ENCODE data around the gene AKR1A1.
A peak's percentile ranks its signal among the peaks of the same experiment; 100 is the strongest.
"Not testable (repeated sequence)": the region's sequence is repeated elsewhere in the genome, so short reads cannot be mapped to it uniquely, and the experiment has no call there.

AKR1A1 gene

DNA sequence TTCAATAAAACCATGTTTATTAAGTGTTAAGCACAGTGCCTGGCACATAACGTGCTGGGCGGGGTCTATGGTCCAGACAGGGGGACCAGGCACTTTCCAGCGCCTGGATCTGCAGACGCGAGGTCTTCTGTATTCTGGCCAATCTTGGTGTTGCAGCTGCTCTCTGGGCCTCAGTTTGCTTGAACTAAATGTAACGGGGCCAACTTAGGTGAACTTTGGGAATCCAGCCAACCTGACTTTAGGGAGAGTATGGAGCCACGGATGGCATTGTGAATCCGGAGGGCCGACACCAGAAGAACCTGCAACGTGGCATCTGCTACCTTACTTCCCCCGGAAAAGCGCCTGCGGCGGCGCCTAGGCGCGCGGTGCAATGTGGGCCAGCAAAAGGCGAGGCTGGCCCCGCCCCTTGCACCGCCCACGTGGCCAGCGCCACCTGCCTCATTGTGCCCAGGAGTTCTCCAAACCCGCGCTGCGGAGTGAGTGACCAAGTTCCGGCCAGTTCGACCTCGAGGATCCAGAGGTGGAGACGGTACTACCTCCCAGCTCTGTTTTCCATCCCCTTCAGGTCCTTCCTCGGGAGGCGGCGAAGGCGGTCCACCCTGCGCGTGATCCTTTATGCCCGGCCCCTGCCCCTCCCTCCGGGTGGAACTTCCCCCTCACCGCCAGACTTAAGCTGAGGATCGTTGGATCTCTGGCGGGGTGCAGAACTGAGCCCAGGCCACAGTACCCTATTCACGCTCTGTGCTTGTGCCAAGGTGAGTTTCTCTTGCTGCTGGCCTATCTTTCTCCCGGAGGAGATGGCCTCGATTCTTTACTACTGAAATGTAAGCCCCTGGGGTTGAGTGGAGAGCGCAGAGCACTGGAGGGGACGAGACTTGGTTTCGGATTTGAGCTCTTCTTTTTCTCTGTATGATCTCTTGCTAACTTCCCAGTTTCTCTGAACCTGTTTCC, at the start of gene AKR1A1:
TSS of gene AKR1A1 (plus strand) at position 426 of the 951 bp plus-strand sequence. CDS start 10,969 bp downstream, outside the sequence.
- peak within 1 kb of the TSS; percentile 96 for H3K4me3 Mint-ChIP-seq
- peak within 1 kb of the TSS; percentile 93 for H3K27ac Mint-ChIP-seq
- H3K36me3 Mint-ChIP-seq, result peaks cover 17% of the 10 kb centered on the region
- H3K27me3 Mint-ChIP-seq, result no peaks in the 10 kb centered on the region
- H3K9me3 Mint-ChIP-seq, result no peaks in the 10 kb centered on the region
- H3K4me1 Mint-ChIP-seq, result peaks cover 37% of the 10 kb centered on the region
- ATAC-seq, result peak; percentile 97

DNA sequence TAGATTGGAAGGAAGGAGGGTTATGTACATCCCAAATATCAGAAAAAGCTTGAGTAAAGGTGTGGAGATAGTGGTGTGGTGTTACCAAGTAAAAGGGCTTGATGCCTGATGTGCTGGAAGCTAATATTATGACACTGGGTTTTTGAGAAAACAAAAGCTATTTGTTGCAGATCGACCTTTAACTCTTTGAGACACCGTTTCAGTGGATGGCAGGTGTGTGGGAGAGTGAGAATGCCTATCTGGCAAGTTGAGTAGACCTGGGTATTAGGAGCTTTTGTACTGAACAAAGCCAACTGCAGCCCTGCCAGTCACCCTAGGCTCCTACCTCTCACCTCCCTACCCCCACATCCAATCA, 49.1 kb upstream of the AKR1A1 start:
- no peaks in the 10 kb centered on the region for H3K9me3 Mint-ChIP-seq
- peaks cover 35% of the 10 kb centered on the region for H3K4me1 Mint-ChIP-seq
- no peak for ATAC-seq
- H3K4me3 Mint-ChIP-seq, result no peak overlapping the region
- H3K36me3 Mint-ChIP-seq, result peaks cover 2% of the 10 kb centered on the region
- H3K27ac Mint-ChIP-seq, result no peak overlapping the region
- H3K27me3 Mint-ChIP-seq, result no peaks in the 10 kb centered on the region

DNA sequence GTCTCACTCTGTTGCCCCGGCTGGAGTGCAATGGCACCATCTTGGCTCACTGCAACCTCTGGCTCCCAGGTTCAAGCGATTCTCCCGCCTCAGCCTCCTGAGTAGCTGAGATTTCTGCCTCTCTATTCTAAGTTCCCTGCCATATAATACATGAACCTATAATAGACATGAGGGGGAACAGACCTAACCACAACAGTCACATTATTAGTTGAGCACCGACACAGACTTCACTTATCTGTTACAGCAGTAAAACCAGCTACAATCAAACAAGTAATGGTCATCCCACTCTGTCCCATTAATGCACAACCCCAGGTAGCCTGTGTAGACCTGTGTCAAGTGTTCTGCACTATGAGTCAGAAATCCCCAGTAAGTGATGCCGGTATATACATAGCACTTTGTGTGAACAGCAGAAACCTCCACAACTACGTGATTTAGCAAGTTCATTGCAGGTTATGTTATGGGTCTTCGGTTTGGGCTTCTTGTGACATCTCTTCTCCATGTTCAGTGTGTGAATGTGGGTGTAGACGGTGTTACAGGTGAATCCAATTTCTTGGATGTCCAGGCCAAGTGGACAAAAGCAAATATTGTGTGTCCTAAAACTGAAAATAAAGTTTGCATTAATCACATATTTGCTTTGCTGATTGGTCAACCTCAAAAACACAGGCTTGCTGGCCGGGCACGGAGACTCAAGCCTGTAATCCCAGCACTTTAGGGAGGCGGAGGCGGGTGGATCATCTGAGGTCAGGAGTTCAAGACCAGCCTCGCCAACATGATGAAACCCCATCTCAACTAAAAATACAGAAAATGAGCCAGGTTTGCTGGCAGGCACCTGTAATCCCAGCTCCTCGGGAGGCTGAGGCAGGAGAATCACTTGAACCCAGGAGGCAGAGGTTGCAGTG, 46.9 kb upstream of the AKR1A1 start:
- H3K9me3 Mint-ChIP-seq, result no peaks in the 10 kb centered on the region
- H3K36me3 Mint-ChIP-seq, result peaks cover 3% of the 10 kb centered on the region
- ATAC-seq, result no peak
- H3K4me3 Mint-ChIP-seq, result no peak overlapping the region
- no peak overlapping the region for H3K27ac Mint-ChIP-seq
- peaks cover 32% of the 10 kb centered on the region for H3K4me1 Mint-ChIP-seq
- no peaks in the 10 kb centered on the region for H3K27me3 Mint-ChIP-seq

DNA sequence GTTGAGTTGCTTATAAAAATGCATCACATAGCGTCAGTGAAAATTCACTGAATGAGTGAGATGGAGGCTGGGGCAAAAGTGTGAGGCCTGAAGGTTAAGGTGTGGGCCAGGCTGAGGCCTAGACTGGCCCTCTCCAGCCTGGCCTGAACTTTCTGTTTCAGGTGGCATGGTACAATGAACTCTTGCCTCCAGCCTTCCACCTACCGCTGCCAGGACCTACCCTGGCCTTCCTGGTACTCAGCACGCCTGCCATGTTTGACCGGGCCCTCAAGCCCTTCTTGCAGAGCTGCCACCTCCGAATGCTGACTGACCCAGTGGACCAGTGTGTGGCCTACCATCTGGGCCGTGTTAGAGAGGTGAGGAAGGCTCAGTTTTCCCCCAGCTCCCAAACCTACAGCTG, 43.4 kb upstream of the AKR1A1 start:
- Mint-ChIP-seq H3K27me3 (no peaks in the 10 kb centered on the region), H3K4me3 (no peak overlapping the region), H3K4me1 (no peaks in the 10 kb centered on the region), H3K27ac (peak overlapping the region; percentile 0), H3K36me3 (peaks cover 34% of the 10 kb centered on the region), H3K9me3 (no peaks in the 10 kb centered on the region)
- ATAC-seq, result peak; percentile 31

DNA sequence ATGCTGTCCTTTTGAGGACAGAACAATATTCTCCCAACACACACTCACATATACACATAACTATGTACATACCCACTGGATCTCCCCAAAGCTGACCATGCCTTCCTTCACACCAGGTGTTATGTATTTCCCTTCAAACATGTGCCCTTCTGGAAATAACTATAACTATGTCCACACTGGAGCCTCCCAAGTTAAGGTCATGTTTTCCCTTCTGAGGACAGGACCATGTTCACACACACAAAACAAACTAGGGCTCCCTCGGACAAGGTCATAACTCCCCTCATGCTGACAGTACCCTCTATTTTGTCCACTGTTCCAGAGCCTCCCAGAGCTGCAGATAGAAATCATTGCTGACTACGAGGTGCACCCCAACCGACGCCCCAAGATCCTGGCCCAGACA, 42.7 kb upstream of the AKR1A1 start:
- Mint-ChIP-seq H3K4me3 (no peak overlapping the region), H3K27ac (no peak overlapping the region), H3K9me3 (no peaks in the 10 kb centered on the region), H3K27me3 (no peaks in the 10 kb centered on the region), H3K36me3 (peaks cover 38% of the 10 kb centered on the region), H3K4me1 (peaks cover 5% of the 10 kb centered on the region)
- ATAC-seq, result no peak

DNA sequence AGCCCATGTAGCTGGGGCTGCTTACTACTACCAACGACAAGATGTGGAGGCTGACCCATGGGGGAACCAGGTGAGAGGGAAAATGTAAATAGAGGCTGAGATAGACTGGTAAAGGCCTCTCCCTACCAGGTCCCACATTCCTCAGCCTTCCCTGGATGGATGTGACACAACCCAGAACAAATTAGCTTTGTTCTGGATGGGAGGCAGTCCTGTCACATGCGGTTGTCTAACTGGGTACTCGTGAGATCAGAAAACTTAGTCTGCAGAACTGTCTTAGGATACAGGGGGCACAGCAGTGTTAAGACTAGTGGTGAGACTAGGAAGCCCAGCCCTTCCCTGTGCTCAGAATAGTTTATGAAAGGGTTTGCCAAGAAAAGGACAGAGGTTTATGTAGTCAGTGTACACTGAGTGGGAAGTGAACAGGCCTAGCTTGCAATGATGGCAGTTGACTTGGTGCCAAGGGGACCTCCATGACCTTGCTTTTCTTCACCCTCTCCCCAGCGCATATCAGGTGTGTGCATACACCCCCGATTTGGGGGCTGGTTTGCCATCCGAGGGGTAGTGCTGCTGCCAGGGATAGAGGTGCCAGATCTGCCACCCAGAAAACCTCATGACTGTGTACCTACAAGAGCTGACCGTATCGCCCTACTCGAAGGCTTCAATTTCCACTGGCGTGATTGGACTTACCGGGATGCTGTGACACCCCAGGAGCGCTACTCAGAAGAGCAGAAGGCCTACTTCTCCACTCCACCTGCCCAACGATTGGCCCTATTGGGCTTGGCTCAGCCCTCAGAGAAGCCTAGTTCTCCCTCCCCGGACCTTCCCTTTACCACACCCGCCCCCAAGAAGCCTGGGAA, 42.1 kb upstream of the AKR1A1 start:
- no peaks in the 10 kb centered on the region for H3K27me3 Mint-ChIP-seq
- ATAC-seq, result peak; percentile 16
- H3K4me3 Mint-ChIP-seq, result no peak overlapping the region
- H3K4me1 Mint-ChIP-seq, result peaks cover 6% of the 10 kb centered on the region
- peaks cover 38% of the 10 kb centered on the region for H3K36me3 Mint-ChIP-seq
- no peak overlapping the region for H3K27ac Mint-ChIP-seq
- H3K9me3 Mint-ChIP-seq, result no peaks in the 10 kb centered on the region

DNA sequence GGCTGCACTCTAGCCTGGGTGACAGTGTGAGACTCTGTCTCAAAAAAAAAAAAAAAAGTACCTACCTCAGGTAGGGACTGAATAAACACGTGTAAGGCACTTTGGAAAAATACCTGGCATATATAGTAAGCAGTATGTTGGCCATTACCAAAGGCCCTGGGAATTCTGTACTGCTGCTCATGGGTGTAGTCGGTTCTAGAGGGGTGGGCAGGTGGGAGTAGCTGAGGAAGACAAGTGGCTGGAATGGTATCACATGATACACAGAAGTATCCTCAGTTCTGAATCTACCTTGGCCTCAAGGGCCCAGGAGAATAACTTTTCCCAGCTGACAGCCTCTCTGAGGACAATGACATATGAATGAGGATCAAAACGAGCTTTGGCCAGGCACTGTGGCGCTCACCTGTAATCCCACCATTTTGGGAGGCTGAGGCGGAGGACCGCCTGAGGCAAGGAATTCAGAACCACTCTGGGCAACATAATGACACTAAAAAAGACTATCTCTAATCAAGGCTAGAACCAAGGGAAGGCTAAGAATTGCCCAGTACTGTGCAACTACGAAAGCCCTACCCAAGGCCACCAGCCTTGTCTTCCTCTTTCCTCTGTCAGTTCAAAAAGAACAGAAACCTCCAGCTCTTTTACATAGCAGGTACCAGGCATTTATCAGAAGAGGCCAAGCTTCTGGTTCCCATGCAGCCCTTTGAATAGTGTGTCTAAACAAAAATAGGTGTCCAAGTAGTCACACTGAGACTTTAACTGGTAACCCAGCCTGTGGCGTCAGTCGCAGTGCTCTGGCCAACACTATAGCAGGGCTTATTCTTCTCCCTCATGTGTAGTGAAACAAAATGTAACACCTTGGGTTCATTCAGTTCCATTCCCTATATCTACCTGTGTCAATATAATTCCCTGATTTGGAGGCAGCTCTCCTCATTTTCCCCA, 40.3 kb upstream of the AKR1A1 start:
- H3K27ac Mint-ChIP-seq, result no peak overlapping the region
- no peaks in the 10 kb centered on the region for H3K27me3 Mint-ChIP-seq
- H3K4me3 Mint-ChIP-seq, result no peak overlapping the region
- H3K36me3 Mint-ChIP-seq, result peaks cover 53% of the 10 kb centered on the region
- H3K9me3 Mint-ChIP-seq, result no peaks in the 10 kb centered on the region
- no peak for ATAC-seq
- H3K4me1 Mint-ChIP-seq, result peaks cover 6% of the 10 kb centered on the region

DNA sequence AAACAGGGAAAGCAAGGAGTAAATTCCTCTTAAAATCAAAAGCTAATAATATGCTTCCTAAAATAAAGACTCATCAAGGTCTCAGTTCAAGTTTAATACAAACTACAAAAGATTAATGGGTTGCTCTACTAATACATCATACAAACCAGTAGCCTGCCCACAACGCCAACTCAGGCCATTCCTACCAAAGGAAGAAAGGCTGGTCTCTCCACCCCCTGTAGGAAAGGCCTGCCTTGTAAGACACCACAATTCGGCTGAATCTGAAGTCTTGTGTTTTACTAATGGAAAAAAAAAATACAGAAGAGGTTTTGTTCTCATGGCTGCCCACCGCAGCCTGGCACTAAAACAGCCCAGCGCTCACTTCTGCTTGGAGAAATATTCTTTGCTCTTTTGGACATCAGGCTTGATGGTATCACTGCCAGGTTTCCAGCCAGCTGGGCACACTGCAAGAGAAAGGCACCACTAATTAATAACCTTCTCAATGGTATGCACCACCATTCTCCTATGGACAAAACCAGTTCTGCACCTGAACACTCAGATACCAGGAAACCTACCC, 39.6 kb upstream of the AKR1A1 start:
- no peak overlapping the region for H3K4me3 Mint-ChIP-seq
- ATAC-seq, result no peak
- peaks cover 8% of the 10 kb centered on the region for H3K4me1 Mint-ChIP-seq
- H3K9me3 Mint-ChIP-seq, result no peaks in the 10 kb centered on the region
- no peaks in the 10 kb centered on the region for H3K27me3 Mint-ChIP-seq
- no peak overlapping the region for H3K27ac Mint-ChIP-seq
- peaks cover 60% of the 10 kb centered on the region for H3K36me3 Mint-ChIP-seq

DNA sequence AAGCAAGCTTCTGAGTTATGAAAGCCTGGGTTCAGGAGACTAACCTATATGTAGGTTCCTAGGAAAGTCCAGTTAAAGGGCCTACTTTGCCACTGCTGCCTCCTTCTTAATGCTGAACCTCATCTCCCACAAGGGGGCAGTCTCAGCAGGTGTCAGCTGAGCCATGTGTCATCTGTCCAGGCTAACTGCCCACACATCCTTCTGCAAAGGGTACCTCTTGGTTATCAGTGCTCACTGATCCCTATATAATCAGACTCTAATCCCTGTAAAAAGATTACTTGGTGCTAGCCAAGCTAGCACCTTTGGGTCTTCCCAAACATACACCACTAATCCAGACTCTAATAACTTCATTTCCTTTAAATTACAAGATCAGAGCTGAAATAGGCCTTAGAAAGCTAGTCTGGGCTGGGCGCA, 38.0 kb upstream of the AKR1A1 start:
- ATAC-seq, result peak; percentile 73
- Mint-ChIP-seq H3K4me3 (no peak overlapping the region), H3K36me3 (peaks cover 73% of the 10 kb centered on the region), H3K27me3 (no peaks in the 10 kb centered on the region), H3K4me1 (peaks cover 21% of the 10 kb centered on the region), H3K9me3 (no peaks in the 10 kb centered on the region), H3K27ac (peak overlapping the region; percentile 56)

DNA sequence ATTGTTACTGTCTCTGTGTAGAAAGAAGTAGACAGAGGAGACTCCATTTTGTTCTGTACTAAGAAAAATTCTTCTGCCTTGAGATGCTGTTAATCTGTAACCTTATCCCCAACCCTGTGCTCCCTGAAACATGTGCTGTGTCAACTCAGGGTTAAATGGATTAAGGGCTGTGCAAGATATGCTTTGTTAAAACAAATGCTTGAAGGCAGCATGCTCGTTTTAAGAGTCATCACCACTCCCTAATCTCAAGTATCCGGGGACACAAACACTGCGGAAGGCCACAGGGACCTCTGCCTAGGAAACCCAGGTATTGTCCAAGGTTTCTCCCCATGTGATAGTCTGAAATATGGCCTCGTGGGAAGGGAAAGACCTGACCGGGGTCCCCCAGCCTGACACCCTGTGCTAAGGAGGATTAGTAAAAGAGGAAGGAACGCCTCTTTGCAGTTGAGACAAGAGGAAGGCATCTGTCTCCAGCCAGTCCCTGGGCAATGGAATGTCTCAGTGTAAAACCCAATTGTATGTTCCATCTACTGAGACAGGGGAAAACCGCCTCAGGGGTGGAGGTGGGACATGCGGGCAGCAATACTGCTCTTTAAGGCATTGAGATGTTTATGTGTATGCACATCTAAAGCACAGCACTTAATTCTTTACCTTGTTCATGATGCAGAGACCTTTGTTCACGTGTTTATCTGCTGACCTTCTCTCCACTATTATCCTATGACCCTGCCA, 36.9 kb upstream of the AKR1A1 start:
- not testable (repeated sequence) for H3K4me3 Mint-ChIP-seq, H3K9me3 Mint-ChIP-seq, ATAC-seq, H3K27ac Mint-ChIP-seq, H3K27me3 Mint-ChIP-seq
- Mint-ChIP-seq H3K36me3 (peaks cover 74% of the 10 kb centered on the region), H3K4me1 (peaks cover 27% of the 10 kb centered on the region)

DNA sequence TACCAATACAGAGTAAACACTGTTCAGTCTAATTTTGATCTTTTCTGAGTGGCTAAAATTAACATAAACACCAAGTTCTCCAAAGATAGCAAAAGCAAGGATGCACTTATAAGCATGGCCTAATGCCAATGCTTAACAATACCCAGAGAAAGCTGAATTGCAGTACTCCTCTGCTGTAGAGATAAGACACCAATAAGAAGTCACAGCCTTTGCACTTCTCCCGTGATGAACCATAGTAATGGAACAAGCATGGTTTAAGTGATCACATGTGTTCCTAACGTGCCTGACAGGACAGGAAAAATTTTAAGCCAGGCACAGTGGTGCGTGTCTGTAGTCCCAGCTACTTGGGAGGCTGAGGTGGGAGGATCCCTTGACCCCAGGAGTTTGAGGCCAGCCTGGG, 34.6 kb upstream of the AKR1A1 start:
- Mint-ChIP-seq H3K4me3 (no peak overlapping the region), H3K27ac (peak overlapping the region; percentile 22), H3K9me3 (no peaks in the 10 kb centered on the region), H3K4me1 (peaks cover 45% of the 10 kb centered on the region), H3K27me3 (no peaks in the 10 kb centered on the region), H3K36me3 (peaks cover 60% of the 10 kb centered on the region)
- ATAC-seq, result no peak

DNA sequence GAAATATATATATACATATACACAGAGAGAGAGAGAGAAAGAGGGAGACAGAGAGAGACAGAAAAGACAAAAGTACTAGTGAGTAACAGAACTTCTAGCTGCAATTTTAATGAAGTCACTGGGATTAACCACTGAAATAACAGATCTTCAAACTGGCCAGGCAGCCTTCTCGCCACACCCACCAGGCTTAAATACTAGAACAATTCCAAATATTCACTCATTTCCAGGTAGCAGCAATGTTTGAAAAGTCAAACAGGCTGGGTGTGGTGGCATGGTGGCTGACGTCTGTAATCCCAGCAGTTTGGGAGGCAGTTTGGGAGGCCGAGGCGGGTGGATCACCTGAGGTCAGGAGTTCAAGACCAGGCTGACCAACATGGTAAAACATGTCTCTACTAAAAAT, 34.2 kb upstream of the AKR1A1 start:
- Mint-ChIP-seq H3K4me1 (peaks cover 45% of the 10 kb centered on the region), H3K36me3 (peaks cover 56% of the 10 kb centered on the region), H3K4me3 (no peak overlapping the region), H3K27me3 (no peaks in the 10 kb centered on the region), H3K9me3 (no peaks in the 10 kb centered on the region), H3K27ac (peak overlapping the region; percentile 22)
- no peak for ATAC-seq

DNA sequence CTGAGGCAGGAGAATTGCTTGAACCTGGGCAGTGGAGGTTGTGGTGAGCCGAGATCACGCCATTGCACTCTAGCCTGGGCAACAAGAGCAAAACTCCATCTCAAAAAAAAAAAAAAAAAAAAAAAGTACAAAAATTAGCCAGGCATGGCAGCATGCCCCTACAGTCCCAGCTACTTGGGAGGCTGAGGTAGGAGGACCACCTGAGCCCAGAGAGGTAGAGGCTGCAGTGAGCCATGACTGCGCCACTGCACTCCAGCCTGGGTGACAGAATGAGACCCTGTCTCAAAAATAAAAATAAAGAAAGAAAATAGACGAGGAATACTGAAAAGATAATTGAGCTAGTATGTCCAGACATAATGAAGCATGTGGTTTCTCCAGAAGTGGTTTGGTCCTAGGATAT, 32.3 kb upstream of the AKR1A1 start:
- Mint-ChIP-seq H3K27ac (peak overlapping the region; percentile 96), H3K36me3 (peaks cover 48% of the 10 kb centered on the region), H3K4me3 (peak overlapping the region; percentile 99), H3K4me1 (peaks cover 51% of the 10 kb centered on the region)
- H3K27me3 Mint-ChIP-seq, H3K9me3 Mint-ChIP-seq, ATAC-seq: not testable (repeated sequence)

Data from stimulated activated memory B cell treated with anti-CD40 and anti-IgM and Interleukin-4, amounts not matched to agents 10 μg/mL and 1 μg/mL and 100 μg/mL, for 72 hours (primary cell).